Neural cell (in vitro differentiated cells): ENCODE measurements around the gene MXD4. TPM values are rescaled to one million over a fixed set of nuclear protein-coding genes. Genes with fewer than 3 reads are reported as not detected.

Experiments used
- H2AFZ ChIP-seq: fragments of 200-600, 300-800 bp; sonication (generic), shearing (Covaris generic); 2 replicates; pipeline ENCODE4 v1.6.0; 2014; ENCODE audit warnings: low read depth, mild to moderate bottlenecking, antibody characterized with exemption, low read length, moderate library complexity
- H3F3A ChIP-seq: fragments of 200-600 bp; shearing (Covaris generic); 2 replicates; pipeline ENCODE4 v1.6.1; 2016; ENCODE audit warnings: mild to moderate bottlenecking, moderate library complexity, mixed read lengths, antibody characterized with exemption, low read length; ENCODE audit not compliant: insufficient read depth, poor library complexity, severe bottlenecking
- H3K27ac ChIP-seq: fragments of 200-600, 300-800 bp; sonication (generic), shearing (Covaris generic); 2 replicates; pipeline ENCODE4 v1.5.1; 2014; ENCODE audit warnings: mild to moderate bottlenecking, low read length, moderate library complexity
- H3K27me3 ChIP-seq: fragments of 300-800, 200-600 bp; sonication (generic), shearing (Covaris generic); 2 replicates; pipeline ENCODE4 v1.6.0; 2014; ENCODE audit warnings: mild to moderate bottlenecking, low read depth, low read length, moderate library complexity; ENCODE audit not compliant: insufficient read depth
- H3K36me3 ChIP-seq: fragments of 300-800, 200-600 bp; sonication (generic), shearing (Covaris generic); 2 replicates; pipeline ENCODE4 v1.5.1; 2014; ENCODE audit warnings: mild to moderate bottlenecking, antibody characterized with exemption, low read length, moderate library complexity; ENCODE audit not compliant: insufficient read depth
- H3K4me2 ChIP-seq: fragments of 300-800, 200-600 bp; sonication (generic), shearing (Covaris generic); 2 replicates; pipeline ENCODE4 v1.6.0; 2014; ENCODE audit warnings: mild to moderate bottlenecking, low read length
- H3K4me3 ChIP-seq: fragments of 300-800, 200-600 bp; sonication (generic), shearing (Covaris generic); 2 replicates; pipeline ENCODE4 v1.5.1; 2014; ENCODE audit warnings: mild to moderate bottlenecking, low read length, moderate library complexity
- H3K79me2 ChIP-seq: fragments of 200-600 bp; shearing (Covaris generic); replicated peaks from 2 replicates; pipeline ENCODE4 v1.6.0; 2014; ENCODE audit warnings: mild to moderate bottlenecking, low read length, moderate library complexity; ENCODE audit not compliant: insufficient read depth
- H3K9ac ChIP-seq: fragments of 300-800, 200-600 bp; sonication (generic), shearing (Covaris generic); 2 replicates; pipeline ENCODE4 v1.6.1; 2016; ENCODE audit warnings: mild to moderate bottlenecking, low read length, mixed read lengths
- H3K9me2 ChIP-seq: fragments of 200-600 bp; shearing (Covaris generic); 2 replicates; pipeline ENCODE4 v1.6.1; 2016; ENCODE audit warnings: mild to moderate bottlenecking, low read length, mixed read lengths; ENCODE audit not compliant: insufficient read depth
- H3K9me3 ChIP-seq: fragments of 200-600, 300-800 bp; sonication (generic), shearing (Covaris generic); 2 replicates; pipeline ENCODE4 v1.6.1; 2016; ENCODE audit warnings: mild to moderate bottlenecking, mixed run types, low read length, moderate library complexity, mixed read lengths
- H4K20me1 ChIP-seq: fragments of 200-600 bp; shearing (Covaris generic); 2 replicates; pipeline ENCODE4 v1.6.1; 2016; ENCODE audit warnings: mild to moderate bottlenecking, mixed run types; ENCODE audit not compliant: insufficient read depth
- EP300 ChIP-seq: fragments of 450-650 bp; conservative IDR thresholded peaks from 2 replicates; pipeline ENCODE4 v1.6.1; 2014; ENCODE audit warnings: antibody characterized with exemption, mild to moderate bottlenecking, moderate library complexity; ENCODE audit not compliant: poor library complexity, severe bottlenecking
- EZH2 ChIP-seq: fragments of 200-600, 300-800 bp; shearing (Covaris generic), sonication (generic); IDR thresholded peaks from 2 replicates; pipeline ENCODE4 v1.6.1; 2014; ENCODE audit warnings: antibody characterized with exemption, low read length, borderline replicate concordance, mild to moderate bottlenecking; ENCODE audit not compliant: insufficient read depth, poor library complexity, severe bottlenecking
- MXI1 ChIP-seq: fragments of 450-650 bp; conservative IDR thresholded peaks from 2 replicates; pipeline ENCODE4 v1.6.1; 2014; ENCODE audit warnings: antibody characterized with exemption, mild to moderate bottlenecking; ENCODE audit not compliant: poor library complexity, severe bottlenecking
- POLR2AphosphoS5 ChIP-seq: IDR thresholded peaks from 2 replicates; pipeline ENCODE4 v1.6.1; 2012
- RAD21 ChIP-seq: fragments of 450-650 bp; conservative IDR thresholded peaks from 2 replicates; pipeline ENCODE4 v1.6.1; 2014; ENCODE audit warnings: antibody characterized with exemption, mild to moderate bottlenecking, moderate library complexity
- REST ChIP-seq: IDR thresholded peaks from 2 replicates; pipeline ENCODE4 v1.6.1; 2012; ENCODE audit warnings: borderline replicate concordance
- SMC3 ChIP-seq: fragments of 450-650 bp; conservative IDR thresholded peaks from 2 replicates; pipeline ENCODE4 v1.6.1; 2014; ENCODE audit warnings: antibody characterized with exemption, mild to moderate bottlenecking, moderate library complexity; ENCODE audit not compliant: poor library complexity
- TAF1 ChIP-seq: IDR thresholded peaks from 2 replicates; pipeline ENCODE4 v1.6.1; 2012; ENCODE audit warnings: low read depth
- polyA plus RNA-seq: library from polyadenylated mRNA; depleted of rRNA; stranded (reverse); fragments of >200 nt; gene quantifications from 2 replicates; pipeline ENCODE4 v1.2.3, GENCODE V29; 2014
- TF ChIP-seq, protein P1 (sequence below): fragments of 450-650 bp; IDR thresholded peaks from 2 replicates; pipeline ENCODE4 v1.5.1; 2014; ENCODE audit warnings: antibody characterized with exemption, mild to moderate bottlenecking, moderate library complexity; ENCODE audit not compliant: poor library complexity, severe bottlenecking

MXD4 gene
- polyA plus RNA-seq, 1 donor from 2014 or later: 58.4 TPM

GRCh38 chr4:2231082-2231481 lies 30.8 kb downstream of the MXD4 start:
- Histone ChIP-seq H3F3A (no peaks in the 10 kb centered on the region), H3K9me2 (no peaks in the 10 kb centered on the region), H3K27me3 (no peaks in the 10 kb centered on the region), H3K4me3 (no peak overlapping the region), H3K4me2 (no peak overlapping the region), H3K79me2 (no peaks in the 10 kb centered on the region), H3K9ac (no peak overlapping the region), H2AFZ (no peak overlapping the region), H3K36me3 (peaks cover 5% of the 10 kb centered on the region), H3K9me3 (no peaks in the 10 kb centered on the region), H3K27ac (no peak overlapping the region), H4K20me1 (no peaks in the 10 kb centered on the region)
- TF ChIP-seq EZH2 (no peak), POLR2AphosphoS5 (no peak), MXI1 (no peak), EP300 (no peak), RAD21 (no peak), REST (no peak), TAF1 (no peak), SMC3 (no peak)
- TF ChIP-seq, protein P1, sequence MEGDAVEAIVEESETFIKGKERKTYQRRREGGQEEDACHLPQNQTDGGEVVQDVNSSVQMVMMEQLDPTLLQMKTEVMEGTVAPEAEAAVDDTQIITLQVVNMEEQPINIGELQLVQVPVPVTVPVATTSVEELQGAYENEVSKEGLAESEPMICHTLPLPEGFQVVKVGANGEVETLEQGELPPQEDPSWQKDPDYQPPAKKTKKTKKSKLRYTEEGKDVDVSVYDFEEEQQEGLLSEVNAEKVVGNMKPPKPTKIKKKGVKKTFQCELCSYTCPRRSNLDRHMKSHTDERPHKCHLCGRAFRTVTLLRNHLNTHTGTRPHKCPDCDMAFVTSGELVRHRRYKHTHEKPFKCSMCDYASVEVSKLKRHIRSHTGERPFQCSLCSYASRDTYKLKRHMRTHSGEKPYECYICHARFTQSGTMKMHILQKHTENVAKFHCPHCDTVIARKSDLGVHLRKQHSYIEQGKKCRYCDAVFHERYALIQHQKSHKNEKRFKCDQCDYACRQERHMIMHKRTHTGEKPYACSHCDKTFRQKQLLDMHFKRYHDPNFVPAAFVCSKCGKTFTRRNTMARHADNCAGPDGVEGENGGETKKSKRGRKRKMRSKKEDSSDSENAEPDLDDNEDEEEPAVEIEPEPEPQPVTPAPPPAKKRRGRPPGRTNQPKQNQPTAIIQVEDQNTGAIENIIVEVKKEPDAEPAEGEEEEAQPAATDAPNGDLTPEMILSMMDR: no peak

- TF ChIP-seq MXI1 (no peak), RAD21 (no peak), EP300 (no peak), EZH2 (no peak), POLR2AphosphoS5 (no peak), TAF1 (no peak), SMC3 (no peak), REST (no peak)
- TF ChIP-seq, protein P1: no peak
- Histone ChIP-seq H4K20me1 (no peaks in the 10 kb centered on the region), H3K9me3 (no peaks in the 10 kb centered on the region), H3F3A (no peaks in the 10 kb centered on the region), H3K27ac (no peak overlapping the region), H2AFZ (no peak overlapping the region), H3K9ac (no peak overlapping the region), H3K79me2 (no peaks in the 10 kb centered on the region), H3K9me2 (no peaks in the 10 kb centered on the region), H3K27me3 (no peaks in the 10 kb centered on the region), H3K4me3 (no peak overlapping the region), H3K4me2 (no peak overlapping the region), H3K36me3 (no peaks in the 10 kb centered on the region)
These were observed 35.6 kb downstream of the MXD4 start for GRCh38 chr4:2226261-2226660.
